ENCODE data around the gene RNU6-1.

Gene RNU6-1

GRCh38 chr15:67820122-67820991 lies 19.5 kb downstream of the RNU6-1 start:
- peak in 1 of 3 experiments; percentile 9 for DNase-seq

- no peak for DNase-seq
Observed at GRCh38 chr15:67819636-67820035, 20.2 kb downstream of the RNU6-1 start.

DNA sequence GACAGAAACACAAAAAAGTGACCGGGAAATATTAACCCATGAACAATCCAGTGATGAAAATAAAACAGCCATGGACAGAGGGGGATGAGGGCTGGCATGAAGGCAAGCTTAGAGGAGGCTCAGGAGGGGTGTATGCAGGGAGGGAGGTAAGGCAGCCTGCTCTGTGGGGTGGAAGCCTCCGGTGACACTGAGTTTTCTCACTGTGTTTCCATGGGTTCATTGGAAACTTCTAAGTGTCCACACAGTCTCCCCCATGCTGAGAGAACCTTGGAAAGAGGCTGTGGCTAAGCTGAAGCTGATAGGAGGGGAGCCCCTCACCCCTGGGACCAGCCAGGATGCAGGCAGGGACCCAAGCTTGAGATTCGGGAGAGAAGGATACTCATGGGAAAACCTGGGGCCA lies 21.4 kb downstream of the RNU6-1 start:
- DNase-seq, result no peak

DNA sequence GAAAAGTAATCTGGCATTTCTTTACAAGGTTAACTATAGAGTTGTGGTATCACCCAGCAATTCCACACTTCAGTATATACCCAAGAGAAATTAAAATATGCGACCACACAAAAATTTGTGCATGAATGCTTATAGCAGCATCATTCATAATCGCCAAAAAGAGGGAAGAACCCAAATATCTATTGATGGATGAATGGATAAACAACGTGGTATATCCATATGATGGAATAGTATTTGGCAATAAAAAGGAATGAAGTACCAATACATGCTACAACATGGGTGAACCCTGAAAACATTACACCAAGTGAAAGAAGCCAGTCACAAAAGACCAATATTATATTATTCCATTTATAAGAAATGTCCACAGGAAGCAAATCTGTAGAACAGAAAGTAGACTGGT lies 23.2 kb downstream of the RNU6-1 start:
- no peak for DNase-seq

DNA sequence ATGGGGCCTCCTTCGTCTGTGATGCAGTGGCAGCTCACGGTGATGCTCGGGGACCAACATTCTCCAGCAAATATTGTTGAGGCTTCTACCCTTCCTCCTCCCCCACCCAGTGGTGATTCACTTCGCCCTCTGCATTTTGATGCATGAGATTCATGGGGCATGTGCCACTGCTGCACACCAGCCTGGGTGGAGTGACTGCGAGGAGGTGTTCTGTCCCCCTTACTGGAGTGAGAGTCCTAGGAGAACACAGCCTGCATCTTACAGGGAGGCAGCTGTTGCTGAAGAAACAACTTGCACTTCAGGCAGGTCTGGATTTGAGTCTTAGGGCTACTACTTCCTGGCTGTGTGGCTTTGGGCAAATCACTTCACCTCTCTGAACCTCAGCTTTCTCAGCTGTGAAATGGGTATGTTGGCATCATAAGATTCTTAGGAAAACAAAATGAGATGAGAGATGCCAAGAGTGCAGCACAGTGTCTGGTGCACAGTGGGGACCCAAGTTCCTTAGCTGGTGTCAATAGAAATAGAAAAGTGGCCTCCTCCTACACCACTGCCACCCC lies 24.7 kb downstream of the RNU6-1 start:
- no peak for DNase-seq

- no peak for DNase-seq
Observed at GRCh38 chr15:67813104-67813634, 26.7 kb downstream of the RNU6-1 start.

GRCh38 chr15:67812241-67812644 lies 27.6 kb downstream of the RNU6-1 start:
- DNase-seq, result no peak

DNA sequence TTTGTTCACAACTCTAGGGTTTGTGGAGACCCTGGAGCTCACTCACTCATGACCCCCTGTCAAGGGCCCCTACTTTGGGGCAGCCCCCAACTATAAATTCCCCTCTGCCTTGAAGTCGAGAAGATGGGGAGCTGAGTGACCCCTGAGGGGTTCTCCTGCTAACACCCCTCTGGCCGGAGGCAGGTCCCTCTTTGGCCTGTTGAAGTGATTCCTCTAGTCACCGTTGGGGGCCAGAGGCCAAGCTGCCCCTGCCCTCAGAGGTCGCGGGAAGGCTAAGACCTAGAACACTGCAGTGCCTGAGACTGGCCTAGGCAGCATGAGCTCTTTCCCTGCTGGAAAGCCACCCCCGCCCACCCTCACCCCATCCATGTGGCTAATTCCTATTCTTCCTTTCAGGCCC lies 30.0 kb downstream of the RNU6-1 start:
- DNase-seq, result no peak

DNA sequence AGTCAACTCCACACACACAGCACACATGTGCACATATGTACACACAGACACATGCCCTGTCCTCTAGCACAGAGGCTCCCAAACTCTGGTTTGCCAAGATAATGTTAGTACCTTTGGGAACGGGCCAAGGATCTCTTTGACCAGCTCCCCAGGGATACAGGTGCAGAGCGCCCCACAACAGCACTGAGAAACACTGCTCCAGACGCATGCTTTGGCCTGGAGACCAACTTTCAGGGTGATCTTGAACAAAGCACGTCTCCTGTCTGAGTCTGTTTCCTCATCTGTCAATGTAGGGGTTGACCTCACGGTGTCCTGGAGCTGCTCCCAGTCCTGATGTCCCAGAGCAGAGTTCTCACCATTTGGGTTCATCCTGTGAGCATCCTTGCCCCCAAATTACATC lies 30.4 kb downstream of the RNU6-1 start:
- no peak for DNase-seq

DNA sequence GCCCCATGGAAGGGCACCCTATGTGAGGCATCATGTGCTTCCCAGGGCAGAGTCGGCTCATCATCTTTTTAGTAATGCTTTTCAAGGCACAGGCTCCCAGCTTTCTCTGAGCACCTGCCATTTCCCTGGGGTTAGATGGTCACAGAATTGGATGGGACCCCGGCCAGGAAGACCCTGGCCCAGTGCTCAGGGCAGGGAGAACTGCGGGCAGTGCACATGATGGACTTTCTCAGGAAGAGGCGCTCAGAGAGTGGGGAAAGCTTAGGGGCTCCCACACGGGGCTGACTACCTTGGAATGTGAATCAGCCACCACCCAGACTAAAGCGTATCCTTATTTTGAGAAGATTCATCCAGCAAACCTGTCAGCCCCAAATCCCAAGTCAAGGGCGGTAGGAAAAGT lies 31.0 kb downstream of the RNU6-1 start:
- DNase-seq, result no peak

DNA sequence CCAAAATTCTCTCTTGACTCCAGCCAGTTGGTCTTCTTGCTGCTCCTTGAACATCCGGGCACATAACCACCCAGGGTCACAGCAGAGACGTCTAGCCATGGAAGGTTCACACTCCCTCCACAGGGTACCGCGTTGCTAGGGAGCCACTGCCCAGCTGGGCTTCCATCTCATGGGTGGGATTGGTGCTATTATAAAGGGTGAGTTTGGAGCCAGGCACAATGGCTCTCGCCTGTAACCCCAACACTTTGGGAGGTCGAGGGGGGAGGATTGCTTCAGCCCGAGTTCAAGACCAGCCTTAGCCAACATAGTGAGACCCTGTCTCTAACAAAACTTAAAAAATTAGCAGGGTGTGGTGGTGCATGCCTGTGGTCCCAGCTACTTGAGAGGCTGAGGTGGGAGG lies 32.0 kb downstream of the RNU6-1 start:
- no peak for DNase-seq

- DNase-seq, result no peak
Observed at GRCh38 chr15:67807141-67807540, 32.7 kb downstream of the RNU6-1 start.

- DNase-seq, result no peak
Observed at GRCh38 chr15:67806536-67806935, 33.3 kb downstream of the RNU6-1 start.

DNA sequence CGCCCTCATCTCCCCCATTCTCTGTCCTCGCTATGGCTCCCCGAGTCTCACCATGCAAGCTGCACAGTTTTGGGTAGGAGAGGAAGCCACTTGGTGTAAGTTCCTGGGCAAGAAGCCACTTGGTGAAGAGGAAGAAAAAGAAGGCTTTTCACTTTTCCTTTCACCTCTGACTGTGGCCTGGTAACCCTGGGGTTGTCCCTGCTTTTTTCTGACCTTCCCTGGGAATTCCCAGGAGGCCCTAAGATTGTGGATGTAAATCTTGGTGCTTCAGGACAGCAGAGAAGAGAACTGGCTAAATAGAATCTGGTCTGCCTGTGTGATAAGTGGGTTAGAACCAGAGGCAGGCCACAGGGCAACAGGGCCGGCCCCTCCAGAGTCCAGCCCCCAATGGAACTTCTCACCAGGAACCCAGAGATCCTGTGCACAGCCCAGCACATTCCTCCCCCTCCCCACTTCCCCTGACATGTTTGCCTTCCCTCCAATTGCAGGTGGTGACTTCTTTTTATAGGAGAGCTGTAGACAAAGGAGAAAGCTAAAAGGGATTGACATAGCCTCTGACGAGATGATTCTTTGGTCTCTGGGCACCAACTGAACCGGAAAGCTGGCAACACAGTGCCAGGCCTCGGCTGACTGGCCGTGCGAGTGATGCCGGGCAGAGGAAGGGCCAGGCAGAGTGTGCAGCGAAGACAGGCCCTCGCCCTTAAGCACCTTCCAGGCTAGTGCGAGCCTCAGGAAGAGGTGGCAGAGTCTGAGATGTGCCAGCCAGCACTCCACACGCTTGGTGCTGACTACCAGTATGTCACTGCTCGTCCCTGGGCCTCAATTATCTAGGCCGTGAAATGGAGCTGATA lies 34.0 kb downstream of the RNU6-1 start:
- DNase-seq, result peak in 2 of 3 experiments; percentile 43 to 67

GRCh38 chr15:67805008-67805665 lies 34.7 kb downstream of the RNU6-1 start:
- no peak for DNase-seq

GRCh38 chr15:67803996-67804843 lies 35.6 kb downstream of the RNU6-1 start:
- no peak for DNase-seq

DNA sequence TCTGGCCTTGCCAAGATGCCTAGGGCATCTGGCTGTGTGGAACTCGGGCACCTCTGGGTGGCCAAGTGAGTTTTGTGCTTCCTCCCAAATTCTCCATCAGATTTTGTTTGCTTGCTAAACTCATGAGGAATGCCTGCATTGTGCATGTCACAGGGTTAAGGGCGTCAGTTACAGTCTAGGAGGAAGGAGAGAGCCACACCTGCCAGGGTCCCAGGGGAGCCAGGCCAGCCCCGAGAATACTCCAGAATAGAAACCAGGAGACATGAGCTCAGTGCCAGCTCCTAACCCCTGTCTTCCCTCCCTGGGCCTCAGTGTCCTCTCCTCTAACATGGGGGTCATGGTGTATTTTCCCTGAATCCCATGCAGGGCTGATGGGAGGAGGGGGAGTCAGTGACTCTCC lies 36.5 kb downstream of the RNU6-1 start:
- no peak for DNase-seq

- DNase-seq, result no peak
Observed at GRCh38 chr15:67801926-67802914, 37.6 kb downstream of the RNU6-1 start.

- DNase-seq, result no peak
Observed at GRCh38 chr15:67801142-67801541, 38.7 kb downstream of the RNU6-1 start.

DNA sequence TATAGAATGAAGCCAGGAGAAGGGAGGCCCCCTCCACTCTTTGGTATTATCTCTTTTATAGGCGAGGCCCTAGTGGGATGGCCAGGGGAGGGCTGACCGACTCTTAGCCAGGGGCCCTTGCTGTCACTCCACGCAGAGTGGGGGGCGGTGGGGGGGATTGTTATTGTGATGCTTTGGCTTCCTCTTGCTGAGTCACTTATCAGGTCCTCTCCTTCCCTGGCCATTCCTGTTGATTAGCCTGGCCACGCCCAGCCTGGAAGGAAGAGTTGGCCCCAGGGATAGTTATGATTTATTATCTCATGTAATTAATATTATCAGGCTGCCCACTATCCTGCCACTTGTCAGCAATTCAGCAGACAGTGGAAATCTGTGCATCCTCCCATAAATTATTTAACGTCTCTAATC lies 40.0 kb downstream of the RNU6-1 start:
- peak in 1 of 3 experiments; percentile 40 for DNase-seq

Data from NCI-H1417 (cell line).